Right cardiac atrium (tissue), 5 donors: ENCODE measurements around the gene HNF4A. TPM values are rescaled to one million over a fixed set of nuclear protein-coding genes. Genes with fewer than 3 reads are reported as not detected.

Experiments
- ATAC-seq, 2 donors: fragments of 200-7000 bp; cut with Tn5 transposase; one replicate each; pipeline versions ENCODE4 v1.8.0 to v1.9.1; 2020; ENCODE audit warnings: moderate library complexity in 2 of 2, mild to moderate bottlenecking in 1 of 2
- DNase-seq, 3 donors: peaks; one replicate each; pipeline ENCODE4 v3.0.0-alpha.2; 2020
- H3K27ac ChIP-seq: one replicate; pipeline ENCODE4 v1.5.1; 2013; ENCODE audit warnings: mild to moderate bottlenecking, low read length, control low read depth, moderate library complexity
- H3K27me3 ChIP-seq: one replicate; pipeline ENCODE4 v1.6.1; 2013; ENCODE audit not compliant: control insufficient read depth, insufficient read depth
- H3K4me1 ChIP-seq: one replicate; pipeline ENCODE4 v1.6.1; 2013; ENCODE audit warnings: low read length; ENCODE audit not compliant: control insufficient read depth, insufficient read depth
- H3K4me3 ChIP-seq: one replicate; pipeline ENCODE4 v1.5.1; 2013; ENCODE audit warnings: low read length, control low read depth
- H3K9me3 ChIP-seq: one replicate; pipeline ENCODE4 v1.6.1; 2013; ENCODE audit warnings: low read length; ENCODE audit not compliant: control insufficient read depth
- WGBS: extraction: QIAGEN DNeasy Blood & Tissue Kit; methylation state at CpG from one replicate; pipeline ENCODE4 v1.1.7; 2013; 5-methylcytosine and 5-hydroxymethylcytosine counted together
- intact Hi-C, 4 donors: fragments of 100-400 bp; cut with DNase I; formaldehyde crosslinking; loops; one replicate each; pipeline versions ENCODE4 v1.11.0 to v1.14.0; 2022 to 2023
- polyA plus RNA-seq: library from polyadenylated mRNA; stranded (reverse); fragments of 200-250 nt; gene quantifications from one replicate; pipeline ENCODE4 v1.2.3, GENCODE V29; 2013
- total RNA-seq, 4 donors: library from RNA; stranded (reverse); fragmentation: NEBNext Ultra II Directional; extraction: Animal tissue kit (Norgen Biotek cat#: 25700); gene quantifications; one replicate each; pipeline ENCODE4 v1.2.1, GENCODE V29; 2021
- donor health status: healthy with polysubstance abuse.
- donor health status: DM: no; HTN: yes; CAD: no.
- donor health status: DM: no; HTN: no; CAD: no.
- donor health status: DM: no; HTN: yes; CAD: no; lungs with severe emphysema.
- donor health status: DM: yes; HTN: yes; CAD: no.

Gene HNF4A
- total and polyA plus RNA-seq, 5 donors, result 0.07 to 0.08 TPM; not detected in 3

- intact Hi-C loops, result no loop called here
- DNase-seq (no peak), ATAC-seq (no peak)
- H3K4me3 ChIP-seq, result no peak overlapping the region
- H3K27me3 ChIP-seq, result no peaks in the 10 kb centered on the region
- 75% methylated on average over 4 of the region's 4 CpGs for WGBS
- H3K4me1 ChIP-seq, result no peaks in the 10 kb centered on the region
- H3K27ac ChIP-seq, result no peak overlapping the region
- H3K9me3 ChIP-seq, result no peaks in the 10 kb centered on the region
These were observed 65.0 kb downstream of the HNF4A start for GRCh38 chr20:44420497-44420896.

- Histone ChIP-seq H3K9me3 (no peaks in the 10 kb centered on the region), H3K27ac (no peak overlapping the region), H3K27me3 (no peaks in the 10 kb centered on the region), H3K4me1 (no peaks in the 10 kb centered on the region), H3K4me3 (no peak overlapping the region)
- no peak for ATAC-seq
- 66% methylated on average over 3 of the region's 3 CpGs for whole genome bisulfite sequencing
- intact Hi-C loops, result no loop called here
- no peak for DNase-seq
These were observed 66.6 kb downstream of the HNF4A start for GRCh38 chr20:44422083-44422482.

GRCh38 chr20:44423480-44423879 is 68.0 kb downstream of the HNF4A start:
- 52% methylated on average over 5 of the region's 5 CpGs for WGBS
- Histone ChIP-seq H3K27me3 (no peaks in the 10 kb centered on the region), H3K9me3 (no peaks in the 10 kb centered on the region), H3K4me3 (no peak overlapping the region), H3K27ac (no peak overlapping the region), H3K4me1 (no peaks in the 10 kb centered on the region)
- intact Hi-C loops, result no loop called here
- no peak for DNase-seq
- no peak for ATAC-seq

- Histone ChIP-seq H3K9me3 (no peaks in the 10 kb centered on the region), H3K4me1 (no peaks in the 10 kb centered on the region), H3K27ac (no peak overlapping the region), H3K27me3 (no peaks in the 10 kb centered on the region), H3K4me3 (no peak overlapping the region)
- intact Hi-C loops, result no loop called here
- no peak for ATAC-seq
- 85% methylated on average over 14 of the region's 14 CpGs for WGBS
- DNase-seq, result no peak
These were observed 68.6 kb downstream of the HNF4A start for GRCh38 chr20:44424039-44424495.

GRCh38 chr20:44425923-44426322 is 70.4 kb downstream of the HNF4A start:
- H3K27ac ChIP-seq, result no peak overlapping the region
- WGBS, result 82% methylated on average over 2 of the region's 2 CpGs
- no peaks in the 10 kb centered on the region for H3K4me1 ChIP-seq
- intact Hi-C loops, result no loop called here
- H3K9me3 ChIP-seq, result no peaks in the 10 kb centered on the region
- H3K27me3 ChIP-seq, result no peaks in the 10 kb centered on the region
- no peak overlapping the region for H3K4me3 ChIP-seq
- no peak for ATAC-seq
- DNase-seq, result no peak

- H3K27me3 ChIP-seq, result no peaks in the 10 kb centered on the region
- 73% methylated on average over 10 of the region's 10 CpGs for WGBS
These were observed 71.6 kb downstream of the HNF4A start for GRCh38 chr20:44426879-44427790.

GRCh38 chr20:44427804-44428173 is 72.3 kb downstream of the HNF4A start:
- no peaks in the 10 kb centered on the region for H3K27me3 ChIP-seq
- ATAC-seq (no peak), DNase-seq (no peak)
- H3K4me3 ChIP-seq, result no peak overlapping the region
- no peak overlapping the region for H3K27ac ChIP-seq
- no peaks in the 10 kb centered on the region for H3K4me1 ChIP-seq
- intact Hi-C loops, result no loop called here
- no peaks in the 10 kb centered on the region for H3K9me3 ChIP-seq
- 80% methylated on average over 3 of the region's 3 CpGs for WGBS

More at GRCh38 chr20:44426879-44427790, 71.6 kb downstream of the HNF4A start:
- Histone ChIP-seq H3K9me3 (no peaks in the 10 kb centered on the region), H3K27ac (no peak overlapping the region), H3K4me3 (no peak overlapping the region), H3K4me1 (no peaks in the 10 kb centered on the region)
- DNase-seq (no peak), ATAC-seq (no peak)
- intact Hi-C loops, result no loop called here

GRCh38 chr20:44428174-44429016 is 72.9 kb downstream of the HNF4A start:
- no peak for DNase-seq
- no peak for ATAC-seq
- H3K4me3 ChIP-seq, result no peak overlapping the region
- no peaks in the 10 kb centered on the region for H3K9me3 ChIP-seq
- no peaks in the 10 kb centered on the region for H3K27me3 ChIP-seq
- WGBS, result 86% methylated on average over 8 of the region's 8 CpGs
- H3K4me1 ChIP-seq, result no peaks in the 10 kb centered on the region
- intact Hi-C loops, result no loop called here
- H3K27ac ChIP-seq, result no peak overlapping the region

GRCh38 chr20:44429017-44429339 is 73.5 kb downstream of the HNF4A start:
- H3K4me1 ChIP-seq, result no peaks in the 10 kb centered on the region
- WGBS, result 79% methylated on average over 2 of the region's 2 CpGs
- ATAC-seq (no peak), DNase-seq (no peak)
- intact Hi-C loops, result no loop called here
- H3K4me3 ChIP-seq, result no peak overlapping the region
- H3K9me3 ChIP-seq, result no peaks in the 10 kb centered on the region
- no peak overlapping the region for H3K27ac ChIP-seq
- H3K27me3 ChIP-seq, result no peaks in the 10 kb centered on the region

GRCh38 chr20:44429419-44430269 is 74.1 kb downstream of the HNF4A start:
- WGBS, result 85% methylated on average over 17 of the region's 17 CpGs
- DNase-seq (no peak), ATAC-seq (no peak)
- intact Hi-C loops, result no loop called here
- Histone ChIP-seq H3K27me3 (no peaks in the 10 kb centered on the region), H3K27ac (no peak overlapping the region), H3K9me3 (no peaks in the 10 kb centered on the region), H3K4me3 (no peak overlapping the region), H3K4me1 (no peaks in the 10 kb centered on the region)
